HL-60/S4 (cell line): ENCODE measurements around the gene LRRTM2.
"Not testable (repeated sequence)": the region's sequence is repeated elsewhere in the genome, so short reads cannot be mapped to it uniquely, and the experiment has no call there.

Source experiments
- in situ Hi-C: fragments of 300-500 bp; cut with MboI; formaldehyde crosslinking; loops from 2 replicates; pipeline ENCODE4 v1.14.3; 2022; ENCODE audit warnings: low sequenced_read_pairs

Gene LRRTM2

DNA sequence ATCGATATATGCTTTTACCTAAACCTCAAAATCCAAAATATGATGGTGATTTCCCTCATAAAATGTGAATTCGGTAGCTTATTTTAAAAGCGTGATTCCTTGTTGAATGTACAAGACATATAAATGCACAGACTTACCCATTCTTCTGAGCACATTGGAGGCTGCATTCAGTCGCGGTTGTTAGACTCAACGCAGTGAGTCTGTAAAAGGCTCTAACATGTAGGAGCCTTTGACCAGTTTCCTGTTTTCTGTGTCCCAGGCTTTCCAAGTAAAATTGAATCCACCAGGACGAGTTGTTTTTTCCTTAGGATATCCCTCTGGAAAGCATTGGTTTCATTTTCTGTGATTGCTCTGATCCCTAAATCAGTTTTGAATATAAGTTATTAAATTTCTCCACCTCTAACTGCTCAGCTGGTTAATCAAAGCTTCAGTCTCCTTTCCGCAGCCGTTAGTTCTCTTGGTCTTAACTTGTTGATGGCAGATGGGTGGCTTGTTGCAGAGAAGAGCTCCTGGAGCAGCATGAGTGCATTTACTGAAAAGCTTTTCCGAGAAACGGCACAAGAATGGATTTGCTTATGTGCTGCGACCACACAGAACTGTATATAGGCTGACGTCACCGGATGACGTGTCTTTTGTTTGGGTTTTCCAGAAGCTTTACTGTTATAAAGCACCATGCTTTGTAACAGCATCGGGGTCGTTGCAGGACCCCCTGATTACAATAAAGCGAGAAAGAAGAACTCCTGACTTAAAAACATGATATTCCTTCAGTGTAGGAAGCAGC, at the start of gene LRRTM2:
LRRTM2 (minus strand) TSS at position 565 of the 781 bp plus-strand sequence; CDS start at position 141, 424 bp downstream.
- in situ Hi-C loops: no loop called here

DNA sequence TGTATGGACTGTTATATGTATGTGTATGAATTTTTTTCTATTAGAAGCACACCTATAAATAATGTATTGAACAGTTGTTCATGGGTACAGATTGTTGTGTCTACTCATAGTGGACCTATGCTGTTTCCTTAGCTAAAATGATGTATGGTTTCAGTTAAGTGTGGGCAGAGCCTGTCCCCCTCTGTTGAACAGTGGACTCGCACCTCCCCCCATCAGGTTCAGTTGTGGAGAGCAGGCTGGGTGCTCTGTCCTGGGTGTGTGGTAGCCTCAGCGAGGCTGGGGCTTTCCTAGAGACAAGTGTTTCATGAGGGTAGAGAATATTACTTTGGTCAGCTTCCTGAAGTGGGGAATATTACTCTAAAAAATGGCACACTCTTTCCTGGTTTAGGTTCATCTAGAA, 47.4 kb upstream of the LRRTM2 start:
- in situ Hi-C loops: no loop called here

- in situ Hi-C loops: not testable (repeated sequence)
These were observed 46.2 kb upstream of the LRRTM2 start for GRCh38 chr5:138921362-138921761.

DNA sequence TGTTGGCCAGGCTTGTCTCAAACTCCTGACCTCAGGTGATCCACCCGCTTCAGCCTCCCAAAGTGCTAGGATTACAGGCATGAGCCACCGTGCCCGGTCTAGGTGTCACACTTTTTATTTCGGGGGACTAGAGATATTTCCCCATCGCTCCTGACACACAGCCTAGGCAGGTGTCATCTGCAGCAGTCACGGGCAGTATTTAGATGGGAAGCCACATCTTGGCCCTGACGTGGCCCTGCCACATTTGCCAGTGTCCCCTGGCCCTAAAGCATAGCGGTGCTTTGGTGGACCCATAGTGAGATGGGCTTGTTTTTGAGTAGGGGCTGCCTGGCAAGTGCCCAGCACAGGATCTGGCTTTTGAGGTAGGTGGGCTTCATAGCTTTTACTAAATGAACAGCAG, 45.0 kb upstream of the LRRTM2 start:
- in situ Hi-C loops: no loop called here

DNA sequence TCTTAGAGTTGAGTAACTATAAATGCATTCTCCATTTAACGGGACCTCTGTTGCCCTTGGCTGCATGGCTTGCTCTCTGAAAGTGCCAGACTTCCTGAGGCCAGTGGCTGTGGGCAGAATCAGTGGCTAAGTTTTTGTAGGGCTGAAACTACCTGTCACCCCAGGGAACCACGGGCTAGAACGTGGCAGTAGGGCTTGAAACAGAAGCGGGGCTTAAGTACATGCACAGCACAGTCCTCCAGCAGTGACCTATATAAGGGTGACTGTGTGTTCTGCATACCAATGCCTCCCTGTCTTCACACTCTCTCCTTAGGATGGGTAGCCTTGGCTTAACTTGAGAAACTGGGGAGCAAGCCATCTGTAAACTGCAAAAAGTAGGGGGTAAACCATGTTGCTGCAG, 43.6 kb upstream of the LRRTM2 start:
- in situ Hi-C loops: no loop called here

DNA sequence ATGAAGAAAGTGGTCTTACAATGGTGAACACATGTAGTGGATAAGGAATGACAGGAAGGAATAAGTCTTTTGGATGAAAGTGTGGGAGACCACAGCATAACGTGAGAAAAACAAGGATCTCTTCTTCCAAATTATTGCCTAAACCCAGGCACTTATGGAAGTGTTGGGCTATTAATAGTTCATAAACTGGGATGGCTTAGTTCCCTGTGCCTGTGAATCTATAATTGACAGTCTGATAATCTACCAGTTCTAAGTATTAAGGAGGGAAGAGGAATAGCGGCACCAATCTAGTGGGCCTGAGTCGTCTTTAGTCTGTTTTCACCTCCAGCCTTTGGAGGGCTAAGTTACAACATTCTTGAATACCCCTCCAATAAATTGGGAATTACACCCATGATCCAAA, 39.2 kb upstream of the LRRTM2 start:
- in situ Hi-C loops: no loop called here

DNA sequence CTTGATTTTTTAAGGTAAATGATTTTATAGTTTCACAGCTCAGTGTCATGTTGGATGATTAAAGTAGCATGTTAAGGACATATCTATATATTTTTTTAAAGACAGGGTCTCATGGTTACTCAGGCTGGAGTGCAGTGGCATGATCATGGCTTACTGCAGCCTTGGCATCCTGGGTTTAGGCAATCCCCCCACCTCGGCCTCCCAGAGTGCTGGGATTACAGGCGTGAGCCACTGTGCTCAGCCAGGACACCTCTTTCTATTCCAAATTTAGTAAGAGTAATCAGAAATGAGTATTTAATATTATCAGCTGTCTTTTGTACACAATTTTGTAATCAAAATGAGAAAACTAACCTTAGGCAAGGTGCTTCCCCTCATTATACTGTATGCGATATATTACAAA, 38.6 kb upstream of the LRRTM2 start:
- in situ Hi-C loops: no loop called here

DNA sequence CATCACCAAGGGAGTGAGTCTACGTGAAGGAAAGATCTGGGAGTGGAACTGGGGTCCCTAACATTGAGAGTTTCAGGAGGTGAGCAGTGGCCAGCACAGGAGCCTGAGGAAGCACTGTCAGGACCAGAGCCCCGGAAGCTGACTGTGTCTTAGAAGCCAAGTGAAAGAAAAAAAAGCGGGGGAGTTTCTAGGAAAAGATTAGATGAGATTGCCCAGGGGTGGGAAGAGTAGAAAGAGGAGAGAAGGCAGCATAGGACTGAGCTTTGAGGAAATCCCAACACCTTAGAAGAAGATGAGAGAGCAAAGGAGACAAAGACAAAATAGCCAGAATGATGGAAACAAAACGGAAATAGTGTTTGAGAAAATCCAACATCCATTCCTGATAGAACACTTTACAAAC, 37.0 kb upstream of the LRRTM2 start:
- in situ Hi-C loops: no loop called here

DNA sequence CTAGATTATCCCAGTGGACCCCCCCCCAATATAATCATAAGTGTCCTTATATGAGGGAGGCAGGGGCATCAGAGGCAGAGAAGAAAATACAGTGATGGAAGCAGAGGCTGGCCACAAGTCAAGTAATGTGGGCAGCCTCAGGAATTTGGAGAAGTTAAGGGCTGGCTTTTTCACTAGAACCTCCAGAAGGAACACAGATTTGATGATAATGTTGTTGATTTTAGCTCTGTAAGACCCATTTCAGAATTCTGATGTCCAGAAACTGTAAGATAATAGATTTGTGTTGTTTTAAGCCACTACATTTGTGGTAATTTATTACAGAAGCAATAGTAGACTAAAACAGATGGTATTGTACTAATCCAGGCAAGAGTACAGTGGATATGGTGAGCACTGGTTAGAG, 36.3 kb upstream of the LRRTM2 start:
- in situ Hi-C loops: no loop called here

DNA sequence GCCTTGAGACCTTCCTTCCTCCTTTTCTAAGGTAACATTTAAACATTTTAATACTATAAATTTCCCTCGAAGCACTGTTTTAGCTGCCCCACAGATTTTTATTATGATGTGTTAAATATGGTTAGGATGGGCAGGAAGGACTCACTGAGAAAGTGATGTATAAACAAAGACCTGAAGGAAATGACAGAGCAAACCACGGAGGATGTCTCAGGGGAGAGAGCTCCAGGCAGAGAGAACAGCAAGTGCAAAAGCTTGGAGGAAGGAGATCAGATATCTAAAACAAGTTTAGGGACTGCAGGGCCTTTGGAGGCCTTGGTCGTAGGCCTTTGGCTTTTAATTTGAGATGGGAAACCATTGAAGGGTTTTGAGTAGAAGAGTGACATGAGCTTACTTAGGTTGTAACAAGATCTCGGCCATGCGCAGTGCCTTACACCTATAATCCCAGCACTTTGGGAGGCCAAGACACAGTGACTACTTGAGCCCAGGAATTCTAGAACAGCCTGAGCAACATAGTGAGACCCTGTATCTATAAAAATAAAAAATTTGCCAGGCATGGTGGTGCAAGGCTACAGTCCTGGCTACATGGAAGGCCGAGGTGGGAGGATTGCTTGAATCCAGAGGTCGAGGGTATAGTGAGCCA, 35.5 kb upstream of the LRRTM2 start:
- in situ Hi-C loops: no loop called here

DNA sequence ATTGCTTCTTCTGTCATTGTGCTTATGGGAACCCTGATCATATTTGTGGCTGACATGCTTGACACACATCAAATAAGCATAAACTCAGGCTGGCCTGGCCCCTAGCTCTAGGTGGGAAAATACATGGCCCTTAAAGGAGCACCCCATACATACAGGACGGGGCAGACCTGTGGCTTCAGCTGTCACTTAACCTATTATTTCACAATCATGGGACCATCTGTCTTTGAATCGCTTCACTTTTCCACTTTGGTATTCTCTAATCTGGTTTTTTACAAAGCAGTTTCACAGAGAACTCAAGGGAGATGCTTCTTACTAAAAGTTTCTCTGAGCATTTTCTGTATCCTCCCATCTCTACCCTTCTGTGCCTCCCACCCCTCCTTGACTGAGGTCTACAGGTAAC, 34.6 kb upstream of the LRRTM2 start:
- in situ Hi-C loops: no loop called here

DNA sequence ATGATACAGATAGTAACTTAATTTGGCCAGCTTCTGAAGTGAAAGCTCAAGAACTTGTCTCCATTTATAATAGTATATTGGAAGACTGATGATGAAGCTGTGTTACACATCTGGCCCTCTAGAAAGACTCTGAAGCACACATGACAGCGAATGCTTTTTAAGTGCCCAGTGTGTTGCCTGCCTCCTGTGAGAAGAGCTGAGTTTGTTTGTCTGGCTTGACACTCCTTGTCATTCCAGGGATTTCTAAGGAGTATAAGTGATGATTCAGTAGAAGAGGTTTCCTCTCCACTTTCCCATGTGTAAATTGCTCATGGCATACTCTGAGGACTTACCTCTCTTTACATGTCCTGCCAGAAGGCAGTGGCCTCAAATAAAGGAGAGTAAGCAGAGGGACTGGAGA, 30.4 kb upstream of the LRRTM2 start:
- in situ Hi-C loops: no loop called here

DNA sequence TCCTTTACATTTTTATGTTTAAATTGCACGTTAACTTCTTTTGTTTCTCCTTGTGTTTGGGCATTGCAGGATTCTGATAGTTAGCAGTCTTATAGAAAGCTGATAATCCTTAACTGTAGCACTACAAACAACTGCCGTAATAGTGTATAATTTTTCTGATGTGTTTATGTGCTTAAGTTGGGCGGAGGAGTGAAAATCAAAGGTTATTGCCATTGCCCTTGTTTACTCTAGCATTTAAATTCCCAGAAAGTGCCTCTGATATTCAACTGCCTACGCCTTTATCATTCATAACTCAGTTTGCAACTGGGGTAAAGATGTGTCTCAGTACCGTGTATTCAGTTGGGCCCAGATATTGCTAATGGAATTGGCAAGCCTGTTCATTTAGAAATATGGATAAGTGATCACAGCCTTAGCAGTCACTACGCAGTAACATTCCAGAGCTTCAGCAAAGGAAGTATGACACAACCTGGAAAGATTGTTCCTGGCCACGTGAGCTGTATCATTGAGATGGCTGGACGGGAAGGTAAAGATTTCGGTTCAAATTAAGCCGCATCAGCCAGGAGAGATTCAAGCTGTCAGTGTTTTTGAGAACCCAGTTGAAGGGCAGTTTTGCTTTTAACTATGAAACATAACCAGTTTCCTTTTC, 28.1 kb upstream of the LRRTM2 start:
- in situ Hi-C loops: no loop called here

- in situ Hi-C loops: no loop called here
These were observed 26.6 kb upstream of the LRRTM2 start for GRCh38 chr5:138901716-138902115.

DNA sequence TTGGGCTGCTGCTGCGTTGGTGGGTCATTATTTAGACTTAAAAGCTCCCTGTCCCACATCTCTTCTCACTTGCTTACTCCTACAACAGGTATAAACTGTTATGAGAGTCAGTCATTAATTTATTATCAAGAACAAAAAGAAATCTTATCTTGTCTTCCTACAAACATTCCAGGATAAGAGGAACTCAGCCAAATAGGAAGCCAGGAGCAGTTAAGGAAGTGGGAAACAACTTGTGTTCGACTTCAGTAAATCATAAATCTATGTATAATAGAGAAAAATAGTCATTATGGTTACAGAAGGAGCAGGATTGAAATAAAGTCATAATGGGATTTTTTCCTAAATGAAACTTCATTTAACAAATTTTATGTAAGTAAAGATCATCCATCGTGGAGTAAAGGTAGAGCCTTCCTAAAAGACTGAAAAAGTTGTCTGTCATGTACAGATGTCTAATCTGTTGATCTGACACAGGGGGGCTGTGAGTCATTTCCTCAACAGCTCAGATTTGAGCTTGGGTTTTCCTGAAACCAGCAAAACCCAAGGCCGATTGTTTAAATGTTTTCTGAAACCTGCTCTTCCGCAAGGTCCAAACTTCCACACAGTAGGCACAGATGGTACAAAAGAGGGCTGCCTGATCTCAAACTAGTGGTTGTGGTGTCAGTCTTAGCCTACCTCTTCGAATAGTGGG, 25.3 kb upstream of the LRRTM2 start:
- in situ Hi-C loops: no loop called here

GRCh38 chr5:138898742-138899141, 23.6 kb upstream of the LRRTM2 start:
- in situ Hi-C loops: no loop called here

- in situ Hi-C loops: no loop called here
These were observed 23.2 kb upstream of the LRRTM2 start for GRCh38 chr5:138898299-138898698.

GRCh38 chr5:138895918-138896317, 20.8 kb upstream of the LRRTM2 start:
- in situ Hi-C loops: no loop called here

DNA sequence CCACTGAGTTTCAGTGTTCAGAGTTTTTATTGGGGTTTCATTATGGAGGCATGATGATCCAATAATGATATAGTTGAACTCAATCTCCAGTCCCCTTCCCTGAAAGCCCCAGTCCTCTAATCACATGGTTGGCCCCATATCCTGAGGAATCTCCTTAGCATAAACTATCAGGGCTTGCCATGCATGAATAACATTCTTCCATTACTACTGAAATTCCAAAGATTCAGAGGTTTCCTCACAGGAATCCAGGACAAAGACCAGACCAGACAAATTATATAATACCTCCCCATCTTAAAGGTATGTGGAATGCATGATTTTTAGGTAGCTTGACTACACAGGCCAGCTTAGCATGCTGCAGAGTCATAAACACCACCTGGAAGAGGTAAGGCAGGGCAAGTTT, 15.5 kb upstream of the LRRTM2 start:
- in situ Hi-C loops: no loop called here

DNA sequence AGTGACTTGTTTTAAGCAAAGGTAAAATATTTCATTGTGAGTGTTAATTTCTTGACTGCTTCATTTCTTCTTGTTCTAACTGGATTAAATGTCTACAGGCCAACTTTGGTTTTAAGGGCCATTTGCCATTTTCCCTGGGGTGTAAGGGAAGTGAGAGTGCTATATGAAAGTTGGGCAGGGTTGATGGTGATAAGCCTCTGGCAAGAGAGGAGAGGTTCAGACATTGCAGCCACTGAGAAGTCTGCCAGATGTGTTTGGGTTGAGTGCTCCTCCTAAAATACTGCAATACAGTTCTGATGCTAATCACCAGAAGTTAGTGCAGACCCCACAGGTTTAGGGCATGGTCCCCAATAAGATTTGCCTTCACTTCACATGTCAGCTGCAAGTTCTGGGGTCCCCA, 14.9 kb upstream of the LRRTM2 start:
- in situ Hi-C loops: no loop called here

DNA sequence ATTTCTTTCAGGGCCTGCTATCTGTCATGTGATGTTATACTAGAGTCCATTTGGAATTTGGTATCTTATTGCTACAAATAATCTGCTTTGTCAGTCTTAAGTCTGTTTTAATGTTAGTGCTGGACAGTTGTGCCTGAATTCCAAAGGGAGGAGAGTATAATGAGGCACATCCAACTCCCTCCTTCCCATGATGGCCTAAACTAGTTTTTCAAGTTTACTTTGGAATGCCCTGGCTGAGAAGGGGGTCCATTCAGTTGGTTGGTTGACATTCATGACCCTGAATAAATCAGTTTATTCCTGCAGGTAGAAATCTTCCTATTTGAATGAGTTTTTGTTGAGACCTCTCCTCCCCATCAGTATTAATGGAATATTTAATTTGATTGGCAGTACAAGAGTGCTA, 9.4 kb upstream of the LRRTM2 start:
- in situ Hi-C loops: no loop called here

DNA sequence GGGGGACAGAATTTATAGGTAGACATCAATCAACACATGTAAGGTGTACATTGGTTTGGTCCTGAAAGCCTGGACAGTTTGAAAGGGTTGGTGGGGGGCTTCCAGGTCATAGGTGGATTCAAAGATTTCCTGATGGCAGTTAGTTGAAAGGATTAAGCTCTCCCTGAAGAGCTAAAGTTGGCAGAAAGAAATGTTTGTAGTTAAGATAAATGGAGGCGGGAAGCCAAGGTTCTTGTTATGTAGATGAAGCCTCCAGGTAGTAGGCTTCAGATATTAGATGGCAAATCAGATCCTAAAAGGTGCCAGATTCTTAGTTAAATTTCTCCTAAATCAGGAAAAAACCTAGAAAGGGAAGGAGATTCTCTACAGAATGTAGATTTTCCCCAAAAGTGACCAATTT, 9.0 kb upstream of the LRRTM2 start:
- in situ Hi-C loops: no loop called here
